ENCODE results near the gene GMDS.

Gene GMDS

DNA sequence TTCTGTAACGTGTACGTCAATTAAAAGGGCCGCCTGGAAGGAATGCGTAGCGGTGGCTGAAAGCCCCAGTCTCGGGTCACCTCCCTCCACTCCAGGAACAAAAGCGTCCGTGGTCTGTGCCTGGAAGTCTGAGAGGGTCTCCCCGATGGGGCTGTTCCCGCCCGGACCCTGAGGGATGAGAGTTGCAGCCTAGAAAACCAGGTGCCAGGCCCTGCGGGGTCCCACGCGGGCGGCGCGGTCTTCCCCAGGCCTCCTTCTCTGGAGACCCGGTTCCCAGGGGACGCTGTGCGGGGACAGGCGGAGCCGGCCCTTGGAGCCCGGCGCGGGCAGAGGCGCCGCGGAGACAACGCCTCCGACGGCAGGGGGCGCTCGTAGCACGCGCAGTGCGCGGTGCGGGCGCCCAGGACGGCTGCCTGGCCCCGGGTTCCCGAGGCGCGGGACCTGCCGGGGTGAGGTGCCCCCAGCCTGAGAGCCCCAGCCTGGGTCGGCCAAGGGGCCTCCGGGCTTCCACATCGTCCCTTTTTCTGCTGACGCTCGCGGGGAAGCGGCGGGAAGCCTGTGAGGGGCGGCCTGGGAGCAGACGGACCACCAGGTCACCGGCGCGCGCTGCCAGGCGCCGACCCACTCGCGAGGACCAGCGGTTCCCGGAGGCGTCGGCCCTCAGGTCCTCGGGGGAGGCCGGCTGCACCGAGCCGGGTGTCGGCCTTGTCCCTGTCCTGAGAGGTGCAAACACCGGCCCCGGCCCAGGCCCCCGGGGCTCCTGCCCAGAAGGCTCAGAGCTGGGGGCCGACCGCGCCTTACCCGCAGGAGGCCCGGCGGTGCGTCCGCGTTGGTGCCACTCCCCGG, 641.0 kb downstream of the GMDS start:
- peak; percentile 44 to 57 for DNase-seq (ENCODE audit: low read depth in 2 of 2)

DNA sequence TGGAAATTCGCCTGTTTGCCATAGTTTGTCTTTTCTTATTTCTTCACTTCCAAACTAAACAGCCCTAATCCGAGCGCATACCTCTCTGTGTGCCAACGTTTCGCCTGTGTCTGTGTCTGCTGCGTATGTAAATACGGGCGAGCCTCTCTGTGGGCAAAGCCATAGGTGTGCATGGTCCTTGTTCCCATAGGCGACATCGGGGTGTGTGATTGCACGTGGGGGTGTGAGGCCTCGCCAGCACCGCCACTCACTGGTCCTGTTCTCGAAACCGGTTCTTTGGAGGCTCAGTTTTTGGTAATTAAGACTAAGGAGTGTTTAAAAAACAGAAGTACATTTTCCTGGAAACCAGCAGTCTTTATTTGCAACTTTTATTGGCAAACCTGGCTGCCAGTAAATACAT, 641.7 kb downstream of the GMDS start:
- DNase-seq (ENCODE audit: low read depth in 2 of 2), result no peak

DNA sequence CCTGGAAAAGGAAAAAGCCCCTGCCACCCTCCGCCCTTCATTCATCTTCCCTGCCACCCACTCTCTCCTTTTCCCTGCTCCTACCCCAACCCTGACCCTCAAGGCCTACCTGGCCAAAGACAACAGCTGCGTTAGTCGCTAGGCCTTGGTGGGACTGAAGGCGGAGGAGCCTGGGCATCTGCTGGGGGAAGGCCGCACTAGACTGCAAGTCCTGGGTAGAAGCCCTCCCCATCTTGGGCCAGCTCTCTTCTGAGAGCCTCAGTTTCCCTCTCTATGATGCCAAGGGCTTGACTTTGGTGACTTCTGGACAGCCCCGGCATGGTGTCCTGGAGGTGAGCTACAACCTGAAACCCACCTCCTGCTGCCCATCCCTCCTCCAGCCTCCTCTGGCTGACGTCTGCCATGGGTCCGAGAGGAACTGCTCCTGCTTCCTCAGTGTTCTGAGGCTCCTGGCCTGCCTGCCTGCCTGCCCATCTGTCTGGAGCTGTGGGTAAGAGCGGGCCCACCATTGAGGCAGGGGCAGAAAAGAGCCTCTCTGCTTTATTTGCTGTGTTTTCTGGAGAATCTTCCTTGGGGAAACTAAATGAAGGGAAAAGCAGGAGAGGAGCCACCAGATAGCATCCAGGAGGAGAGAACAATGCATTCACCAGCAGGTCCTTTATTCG, 643.2 kb downstream of the GMDS start:
- DNase-seq (ENCODE audit: low read depth in 2 of 2), result no peak

- no peak for DNase-seq (ENCODE audit: low read depth in 2 of 2)
These were observed 644.0 kb downstream of the GMDS start for GRCh38 chr6:1601158-1602048.

- no peak for DNase-seq (ENCODE audit: low read depth in 2 of 2)
These were observed 644.6 kb downstream of the GMDS start for GRCh38 chr6:1600764-1601157.

DNA sequence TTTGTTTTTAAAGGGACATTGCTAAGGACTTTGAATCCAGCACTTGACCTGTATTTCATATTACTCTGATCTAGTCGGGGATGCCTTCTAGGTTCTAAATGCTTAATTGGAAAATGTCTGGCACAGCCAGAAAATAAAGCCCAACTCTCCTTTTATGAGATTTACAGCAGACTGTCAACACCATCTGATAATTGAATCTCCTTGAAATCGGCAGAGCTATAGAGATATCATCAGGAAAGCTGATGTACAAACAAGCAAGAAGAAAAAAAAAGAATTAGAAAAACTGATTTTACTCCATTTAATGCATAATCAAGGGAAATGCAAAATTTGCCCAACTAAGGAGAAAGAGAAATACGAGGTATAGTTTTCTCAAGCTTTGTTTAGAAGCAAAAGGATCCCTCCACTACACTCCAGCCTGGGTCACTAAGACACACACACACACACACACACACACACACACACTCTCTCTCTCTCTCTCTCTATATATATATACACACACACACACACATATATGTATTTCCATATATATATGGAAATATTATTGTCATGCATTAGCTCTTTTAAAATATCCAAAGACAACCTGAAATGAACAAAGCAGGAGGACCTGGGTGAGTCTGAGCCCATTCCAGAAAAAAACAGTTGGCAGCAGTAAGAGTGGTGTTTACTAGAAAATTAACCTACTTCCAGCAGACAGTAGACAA, 645.2 kb downstream of the GMDS start:
- DNase-seq (ENCODE audit: low read depth in 2 of 2), result no peak

GRCh38 chr6:1599469-1599868, 645.9 kb downstream of the GMDS start:
- DNase-seq (ENCODE audit: low read depth in 2 of 2), result no peak

- DNase-seq (ENCODE audit: low read depth in 2 of 2), result no peak
These were observed 646.5 kb downstream of the GMDS start for GRCh38 chr6:1598886-1599285.

DNA sequence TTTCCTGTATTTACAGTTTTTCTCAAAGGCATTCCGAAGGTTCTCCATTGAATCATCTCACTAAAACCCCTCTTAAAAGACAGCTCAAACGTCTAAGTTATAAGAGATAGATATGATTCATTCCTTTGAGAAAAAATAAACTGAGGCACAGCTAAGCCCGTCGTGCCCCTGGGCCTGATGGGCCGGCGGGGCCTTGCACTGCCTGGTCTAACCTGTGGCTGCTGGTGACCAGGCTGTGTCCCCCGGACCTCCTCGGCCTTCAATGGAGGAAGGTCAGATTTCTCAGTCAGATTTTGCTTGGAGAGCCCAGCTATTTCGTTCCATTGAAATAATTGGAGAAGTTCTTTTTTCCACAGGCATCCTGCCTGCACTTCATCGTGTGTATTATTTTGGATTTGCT, 647.0 kb downstream of the GMDS start:
- no peak for DNase-seq (ENCODE audit: low read depth in 2 of 2)

- no peak for DNase-seq (ENCODE audit: low read depth in 2 of 2)
These were observed 647.5 kb downstream of the GMDS start for GRCh38 chr6:1597924-1598323.

DNA sequence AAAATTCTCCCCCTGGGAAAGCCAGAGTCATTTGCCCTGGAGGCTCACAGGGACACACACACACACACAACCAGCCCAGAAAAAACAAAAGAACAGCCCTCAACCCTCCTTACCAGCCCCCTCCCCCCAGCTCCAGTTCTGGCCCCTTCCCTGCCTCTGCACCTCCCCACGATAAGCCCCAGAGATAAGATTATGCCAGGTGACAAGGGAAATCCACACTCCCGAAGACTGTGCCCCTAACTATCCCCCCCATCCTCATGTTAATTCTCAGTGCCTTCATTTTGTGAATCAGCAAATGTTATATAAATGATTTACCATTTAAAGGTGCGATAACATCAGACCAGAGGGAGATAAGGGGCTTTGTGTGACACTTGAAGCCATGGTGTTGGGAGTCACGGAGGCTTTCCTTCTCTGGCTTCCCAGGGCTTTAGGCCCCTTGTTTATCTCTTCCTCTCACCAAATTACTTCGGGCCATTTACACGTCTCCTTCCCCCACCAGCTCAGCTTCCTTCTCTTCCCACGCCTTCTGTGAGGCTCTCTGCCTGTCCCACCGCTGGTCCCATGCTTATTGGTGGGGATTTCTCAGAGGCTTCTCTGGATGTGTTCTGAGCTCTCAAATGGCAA, 648.2 kb downstream of the GMDS start:
- DNase-seq (ENCODE audit: low read depth in 2 of 2), result no peak

DNA sequence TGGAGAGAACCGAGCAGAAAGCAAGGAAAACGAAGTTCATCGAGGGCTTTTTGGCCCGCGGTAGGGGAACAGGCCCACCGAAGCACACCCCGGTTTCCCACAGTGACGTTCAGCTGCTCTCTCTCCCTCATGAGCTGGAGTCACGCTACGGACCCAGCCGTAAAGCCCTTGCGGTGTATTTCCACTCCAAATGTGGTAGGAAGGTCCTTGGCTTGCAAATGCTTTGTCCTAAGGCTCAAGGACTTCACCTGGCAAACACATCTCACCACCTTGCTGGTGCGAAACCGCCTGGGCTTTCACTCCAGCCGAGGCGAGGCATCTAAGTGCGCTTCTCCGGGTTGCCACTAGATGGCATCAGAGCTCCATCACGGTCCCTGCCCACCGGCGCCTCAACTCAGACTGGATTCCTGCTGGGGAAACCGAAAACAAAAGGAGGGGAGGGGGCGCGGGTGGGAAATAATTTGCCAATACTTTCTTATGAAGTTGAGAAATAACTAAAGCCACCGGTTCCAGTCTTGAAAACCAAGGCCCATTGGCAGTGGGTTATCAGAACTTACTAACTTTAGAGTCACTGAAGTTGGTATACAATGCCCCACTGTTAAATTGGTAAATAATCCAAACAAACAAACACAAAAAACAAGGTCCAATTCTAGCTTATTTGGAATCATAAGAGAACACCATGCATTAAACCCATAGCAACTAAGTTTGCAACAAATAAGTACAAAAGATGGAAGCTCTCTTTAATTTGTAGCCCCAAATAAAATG, 649.1 kb downstream of the GMDS start:
- DNase-seq (ENCODE audit: low read depth in 2 of 2), result peak; percentile 49 to 51

- no peak for DNase-seq (ENCODE audit: low read depth in 2 of 2)
These were observed 649.9 kb downstream of the GMDS start for GRCh38 chr6:1595271-1596087.

DNA sequence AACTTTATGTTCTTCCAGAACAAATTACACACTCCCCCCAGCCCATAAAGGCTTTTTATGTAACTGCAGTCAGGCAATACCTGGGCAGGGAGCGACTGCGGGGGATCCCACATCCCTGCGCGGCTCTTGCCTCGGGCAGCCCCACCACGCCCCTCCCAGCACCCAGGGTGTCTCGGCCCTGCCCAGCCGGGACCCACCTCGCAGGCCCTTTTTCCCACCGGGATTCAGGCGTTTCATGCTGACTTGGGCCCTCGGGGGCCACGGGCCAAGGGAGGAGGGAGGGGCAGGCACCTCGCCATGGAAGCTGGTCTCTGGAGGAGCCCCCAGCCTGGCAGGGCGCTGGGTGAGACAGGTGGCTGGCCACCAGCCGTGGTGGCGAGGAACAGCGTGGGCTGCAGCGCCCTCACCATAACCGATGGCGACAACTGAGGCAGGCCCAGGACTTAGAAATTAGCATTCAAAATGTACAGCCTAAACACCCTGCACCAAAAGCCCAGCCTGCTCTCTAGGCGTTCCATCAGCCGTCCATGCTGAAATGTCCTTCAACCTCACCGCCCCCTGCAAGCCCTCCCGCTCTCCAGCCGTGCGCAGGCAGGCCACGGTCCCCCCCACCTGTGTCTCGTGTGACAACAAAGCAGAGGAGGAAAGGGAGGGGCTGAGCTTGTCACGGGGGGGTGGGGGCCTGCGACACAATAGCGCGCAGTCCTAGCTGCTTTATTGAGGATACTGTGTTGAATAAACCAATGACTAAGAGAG, 650.8 kb downstream of the GMDS start:
- no peak for DNase-seq (ENCODE audit: low read depth in 2 of 2)

- DNase-seq (ENCODE audit: low read depth in 2 of 2), result no peak
These were observed 651.5 kb downstream of the GMDS start for GRCh38 chr6:1593958-1594314.

DNA sequence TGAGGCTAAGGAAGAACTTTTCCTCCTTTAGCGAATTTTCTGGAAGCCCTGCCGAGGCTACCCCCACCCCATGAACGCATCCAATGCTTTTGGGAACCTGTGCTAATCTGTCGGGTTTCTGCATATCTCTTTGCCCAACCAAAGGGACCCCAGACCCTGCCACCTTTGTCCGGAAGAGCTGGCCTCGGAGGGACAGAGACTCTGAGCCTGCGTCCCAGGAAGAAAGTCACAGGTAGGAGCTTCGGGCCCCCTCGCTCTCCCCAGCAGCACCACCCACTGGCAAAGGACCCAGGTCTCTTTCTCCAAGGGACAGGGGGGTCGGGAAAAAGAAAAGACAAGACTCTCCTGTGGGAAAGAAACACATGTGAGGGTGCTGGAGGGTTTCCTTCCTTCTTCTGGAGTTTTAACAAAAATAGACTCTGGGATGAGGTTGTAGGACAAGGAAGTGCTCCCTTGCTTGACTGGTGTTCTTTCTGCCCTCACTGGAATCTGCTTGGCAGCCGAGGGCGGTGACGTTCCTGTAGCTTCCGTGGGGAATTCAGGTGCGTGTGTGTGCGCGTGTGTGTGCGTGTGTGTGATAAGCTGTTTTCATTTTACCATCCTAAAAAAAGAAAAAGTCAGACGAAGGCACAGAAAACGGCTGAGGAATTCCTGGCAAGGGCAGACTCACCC, 652.0 kb downstream of the GMDS start:
- DNase-seq (ENCODE audit: low read depth in 2 of 2), result no peak

DNA sequence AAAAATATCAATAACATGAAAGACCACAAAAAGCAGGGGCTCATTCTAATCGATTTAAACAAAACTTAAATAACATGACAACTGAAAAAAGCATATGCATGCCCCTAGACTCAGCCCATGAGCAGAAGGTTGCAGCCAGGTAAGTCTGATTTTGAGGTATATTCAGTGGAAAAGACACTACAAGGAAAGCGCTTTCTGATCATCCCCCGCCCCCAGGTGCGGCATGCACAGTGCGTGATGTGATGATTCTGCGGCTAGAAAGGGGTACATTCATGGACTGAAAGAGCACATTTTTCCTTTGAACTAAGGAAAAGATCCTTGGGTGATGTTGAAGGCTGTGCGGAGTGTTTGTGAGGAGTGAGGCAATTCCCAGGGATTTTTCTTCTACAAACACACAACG, 652.6 kb downstream of the GMDS start:
- DNase-seq (ENCODE audit: low read depth in 2 of 2), result no peak

- DNase-seq (ENCODE audit: low read depth in 2 of 2), result no peak
These were observed 653.5 kb downstream of the GMDS start for GRCh38 chr6:1591926-1592325.

All from stimulated activated CD4-positive, alpha-beta T cell treated with anti-CD3 and anti-CD28 coated beads, Interleukin-12 subunit alpha, Interleukin-12 subunit beta, amount 100 ng/mL, for 24 hours (primary cell).